Neural crest cell (in vitro differentiated cells): ENCODE results near the gene ZNF837. TPM values are rescaled to one million over a fixed set of nuclear protein-coding genes. Genes with fewer than 3 reads are reported as not detected.
A peak's percentile ranks its signal among the peaks of the same experiment; 100 is the strongest.

Experiments used
- DNase-seq: peaks from one replicate; pipeline ENCODE4 v3.0.0; 2021; ENCODE audit warnings: low read depth, mixed read lengths, low spot score
- H3K27ac Mint-ChIP-seq: one replicate; pipeline ENCODE4 v1.8.0; 2021; ENCODE audit warnings: mild to moderate bottlenecking, mixed read lengths; ENCODE audit not compliant: unreplicated experiment
- H3K27me3 Mint-ChIP-seq: 2 replicates; pipeline ENCODE4 v1.8.0; 2021; ENCODE audit warnings: low read depth, mild to moderate bottlenecking, mixed read lengths
- H3K36me3 Mint-ChIP-seq: 2 replicates; pipeline ENCODE4 v1.8.0; 2021; ENCODE audit warnings: low read depth, mild to moderate bottlenecking, mixed read lengths
- H3K4me1 Mint-ChIP-seq: 2 replicates; pipeline ENCODE4 v1.8.0; 2021; ENCODE audit warnings: mixed read lengths
- H3K4me3 Mint-ChIP-seq: one replicate; pipeline ENCODE4 v1.8.0; 2021; ENCODE audit warnings: mild to moderate bottlenecking, mixed read lengths
- H3K9me3 Mint-ChIP-seq: 2 replicates; pipeline ENCODE4 v1.8.0; 2021; ENCODE audit warnings: mixed read lengths
- CTCF ChIP-seq: fragments of 200-600 bp; sonication (generic); conservative IDR thresholded peaks from 2 replicates; pipeline ENCODE4 v1.5.0; 2021; ENCODE audit warnings: antibody characterized with exemption, mild to moderate bottlenecking
- total RNA-seq: library from RNA; stranded (reverse); gene quantifications from 2 replicates; pipeline ENCODE4 v1.2.1, GENCODE V29; 2021

ZNF837 gene
- total RNA-seq, 1 donor from 2014 or later = 5.0 TPM

- Mint-ChIP-seq H3K4me1 (no peaks in the 10 kb centered on the region), H3K9me3 (no peaks in the 10 kb centered on the region), H3K27me3 (no peaks in the 10 kb centered on the region), H3K27ac (no peak overlapping the region), H3K4me3 (no peak overlapping the region), H3K36me3 (no peaks in the 10 kb centered on the region)
- TF ChIP-seq CTCF = no peak
- DNase-seq = no peak
Observed at GRCh38 chr19:58368561-58369360, 12.1 kb downstream of the ZNF837 start.

- no peak for TF ChIP-seq CTCF
- no peak for DNase-seq
- Mint-ChIP-seq H3K27ac (no peak overlapping the region), H3K9me3 (no peaks in the 10 kb centered on the region), H3K36me3 (no peaks in the 10 kb centered on the region), H3K4me1 (no peaks in the 10 kb centered on the region), H3K27me3 (no peaks in the 10 kb centered on the region), H3K4me3 (no peak overlapping the region)
Observed at GRCh38 chr19:58367698-58368454, 13.0 kb downstream of the ZNF837 start.

- Mint-ChIP-seq H3K27ac (no peak overlapping the region), H3K9me3 (no peaks in the 10 kb centered on the region), H3K36me3 (no peaks in the 10 kb centered on the region), H3K27me3 (peaks cover 2% of the 10 kb centered on the region), H3K4me1 (peaks cover 6% of the 10 kb centered on the region), H3K4me3 (peak overlapping the region; percentile 49)
- DNase-seq = no peak
- no peak for TF ChIP-seq CTCF
Observed at GRCh38 chr19:58366585-58367430, 14.0 kb downstream of the ZNF837 start.

- H3K4me1 Mint-ChIP-seq = peaks cover 15% of the 10 kb centered on the region
- DNase-seq = no peak
- peaks cover 2% of the 10 kb centered on the region for H3K27me3 Mint-ChIP-seq
- TF ChIP-seq CTCF = no peak
- no peaks in the 10 kb centered on the region for H3K9me3 Mint-ChIP-seq
- H3K4me3 Mint-ChIP-seq = peak overlapping the region; percentile 69
- H3K36me3 Mint-ChIP-seq = no peaks in the 10 kb centered on the region
- no peak overlapping the region for H3K27ac Mint-ChIP-seq
Observed at GRCh38 chr19:58364146-58364545, 16.7 kb downstream of the ZNF837 start.

- H3K27ac Mint-ChIP-seq = peak within 1 kb of the TSS; percentile 99
- peaks cover 2% of the 10 kb centered on the region for H3K27me3 Mint-ChIP-seq
- TF ChIP-seq CTCF = no peak
- no peaks in the 10 kb centered on the region for H3K9me3 Mint-ChIP-seq
- peaks cover 15% of the 10 kb centered on the region for H3K4me1 Mint-ChIP-seq
- peak; percentile 93 for DNase-seq
- no peaks in the 10 kb centered on the region for H3K36me3 Mint-ChIP-seq
- peak within 1 kb of the TSS; percentile 98 for H3K4me3 Mint-ChIP-seq
Observed at GRCh38 chr19:58362272-58362994, 18.4 kb downstream of the ZNF837 start, which contains the start of gene ZNF497. TSS of gene ZNF497 (minus strand) at chr19:58362751. CDS start at chr19:58357635, 5,116 bp downstream.
